HUDEP-2 (cell line): Measurements from ENCODE around the gene TBC1D16.

Source experiments
- DNase-seq, 76 experiments: peaks; one replicate each; lab custom pipeline; 2025; ENCODE audit not compliant: unreplicated experiment in 76 of 76; lab: John Stamatoyannopoulos, UW

Gene TBC1D16

DNA sequence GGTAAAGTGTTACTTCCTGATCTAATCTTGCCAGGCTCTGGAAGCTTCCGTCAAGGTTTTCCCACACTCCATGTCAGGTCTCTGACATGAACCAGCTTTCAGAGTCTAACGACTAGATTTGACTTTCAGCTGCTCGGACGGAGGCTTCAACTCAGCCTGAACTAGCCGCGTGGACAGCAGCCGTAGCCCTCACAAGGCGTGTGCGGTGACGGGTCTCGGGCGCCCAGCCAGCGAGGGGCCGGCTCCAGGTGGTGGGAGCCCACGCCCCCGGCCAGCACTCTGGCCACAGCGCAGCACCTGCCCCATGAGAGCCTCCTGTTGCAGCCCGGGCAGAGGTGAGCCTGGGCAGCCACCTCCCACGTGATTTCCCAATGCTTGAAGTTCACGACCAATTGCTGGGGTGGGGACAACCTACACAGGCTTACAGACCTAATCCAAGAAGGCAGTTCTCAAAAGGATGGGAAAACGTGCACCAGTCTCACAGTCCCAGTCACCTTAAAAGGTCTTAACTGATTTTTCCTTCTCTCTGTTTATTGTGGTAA, 45.5 kb downstream of the TBC1D16 start:
- no peak for DNase-seq

DNA sequence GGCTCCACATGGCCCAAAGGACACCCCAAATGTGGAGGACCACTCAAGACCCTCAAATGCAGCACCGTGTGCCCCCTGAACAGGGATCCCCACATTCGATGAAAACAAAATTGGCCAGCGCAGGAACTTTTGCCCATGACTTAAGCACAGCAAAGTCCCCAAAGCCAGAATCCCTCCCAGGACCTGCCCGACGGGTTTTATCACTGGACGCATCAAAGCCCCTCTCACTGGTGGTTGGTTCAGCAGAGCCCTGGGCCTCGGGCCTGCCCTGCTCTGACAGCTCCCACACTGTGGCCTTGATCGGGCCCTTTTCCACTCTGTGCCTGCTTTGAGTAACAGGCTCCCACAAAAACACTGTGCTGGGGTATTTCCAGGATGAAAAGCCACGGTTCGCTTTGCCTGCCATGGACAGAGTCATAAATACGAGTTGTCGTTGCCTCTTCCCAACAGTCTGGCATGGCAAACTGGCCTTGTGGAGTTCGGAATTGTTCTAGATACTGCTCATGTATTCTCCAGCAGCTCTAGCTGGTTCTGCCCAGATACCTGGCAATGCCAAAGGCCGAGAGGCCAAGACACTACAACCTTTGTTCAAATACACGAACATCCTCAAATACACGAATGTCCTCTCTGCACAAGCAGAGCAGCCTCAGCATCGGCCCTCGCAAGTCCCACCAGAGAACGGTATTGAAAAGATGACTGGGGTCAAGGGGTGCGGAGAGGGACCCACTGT, 46.4 kb downstream of the TBC1D16 start:
- no peak for DNase-seq

DNA sequence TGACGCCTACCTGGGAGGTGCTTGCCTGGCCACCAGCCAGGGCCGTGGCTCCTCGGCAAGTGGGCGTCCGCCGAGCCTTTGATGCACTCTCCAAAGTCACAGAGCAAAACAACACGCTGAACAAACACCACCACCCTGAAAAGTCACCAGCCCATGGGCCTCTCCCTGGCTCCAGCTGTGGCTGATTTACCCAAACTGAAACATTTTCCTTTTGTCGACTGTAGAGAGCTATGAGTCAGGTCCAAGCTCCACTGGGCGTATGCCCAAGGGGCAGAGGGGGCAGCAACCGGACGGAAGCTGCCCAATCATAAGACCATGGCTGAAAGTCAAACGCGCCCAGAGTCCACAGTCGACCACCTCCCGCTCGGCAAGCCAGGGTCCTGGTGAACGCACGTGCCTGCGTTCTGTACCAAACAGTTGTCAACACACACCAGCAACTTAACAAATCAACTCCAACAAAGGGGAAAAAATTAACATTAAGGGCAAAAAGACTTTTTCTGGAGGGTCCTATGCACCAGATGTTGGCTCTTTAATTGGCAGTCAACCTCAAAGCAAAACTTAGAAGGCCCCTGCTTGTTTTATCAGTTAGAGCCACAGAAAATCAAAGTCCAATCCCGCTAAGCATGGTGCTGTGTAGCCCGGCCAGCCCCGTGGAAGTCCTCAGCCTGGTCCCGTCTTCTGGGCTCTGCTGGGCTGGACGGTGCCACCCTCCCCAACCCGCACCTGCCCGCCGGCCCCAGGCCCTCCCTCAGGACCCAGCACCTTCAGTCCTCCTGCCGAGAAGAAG, 47.3 kb downstream of the TBC1D16 start:
- DNase-seq: no peak

DNA sequence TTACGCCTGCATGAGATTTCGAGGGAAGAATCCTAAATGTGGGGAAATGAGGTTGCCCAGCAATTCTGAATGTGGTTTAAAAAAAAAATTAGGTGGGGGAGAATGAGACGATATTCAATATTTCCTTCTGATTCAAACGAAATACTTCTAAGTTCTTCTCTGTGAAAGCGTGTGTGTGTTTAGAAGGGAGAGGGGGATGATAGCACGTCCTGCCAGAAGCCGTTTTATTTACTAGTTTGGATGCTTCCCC, 47.8 kb downstream of the TBC1D16 start:
- DNase-seq: no peak

DNA sequence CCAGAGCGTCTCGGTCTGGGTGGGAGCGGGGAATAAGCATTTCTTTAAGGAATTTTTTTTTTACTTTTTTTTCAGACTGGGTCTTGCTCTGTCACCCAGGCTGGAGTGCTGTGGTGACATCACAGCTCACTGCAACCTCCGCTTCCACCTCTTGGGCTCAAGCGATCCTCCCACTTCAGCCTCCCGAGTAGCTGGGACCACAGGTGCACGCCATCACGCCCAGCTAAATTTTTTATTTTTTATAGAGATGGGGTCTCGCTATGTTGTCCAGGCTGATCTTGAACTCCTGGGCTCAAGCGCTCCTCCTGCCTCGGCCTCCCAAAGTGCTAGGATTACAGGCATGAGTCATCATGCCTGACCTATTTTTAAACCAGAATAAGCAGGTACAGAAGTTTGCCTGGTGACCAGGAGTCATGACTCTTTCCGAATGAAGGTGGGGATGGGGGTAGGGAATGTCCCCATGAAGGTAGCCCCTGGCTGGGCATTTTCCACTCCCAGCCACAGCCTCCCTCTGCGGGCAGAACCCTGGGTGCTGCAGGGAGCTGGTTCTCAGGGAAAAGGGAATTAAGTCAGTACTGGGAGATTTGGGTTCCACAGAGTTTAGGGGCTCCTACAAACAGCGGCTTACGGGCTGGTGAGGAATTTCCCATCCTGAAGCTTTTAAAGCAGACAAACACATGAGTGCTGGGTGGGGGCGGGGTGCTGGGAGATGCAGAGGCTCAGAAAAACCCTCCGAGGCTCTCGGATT, 48.3 kb downstream of the TBC1D16 start:
- no peak for DNase-seq

DNA sequence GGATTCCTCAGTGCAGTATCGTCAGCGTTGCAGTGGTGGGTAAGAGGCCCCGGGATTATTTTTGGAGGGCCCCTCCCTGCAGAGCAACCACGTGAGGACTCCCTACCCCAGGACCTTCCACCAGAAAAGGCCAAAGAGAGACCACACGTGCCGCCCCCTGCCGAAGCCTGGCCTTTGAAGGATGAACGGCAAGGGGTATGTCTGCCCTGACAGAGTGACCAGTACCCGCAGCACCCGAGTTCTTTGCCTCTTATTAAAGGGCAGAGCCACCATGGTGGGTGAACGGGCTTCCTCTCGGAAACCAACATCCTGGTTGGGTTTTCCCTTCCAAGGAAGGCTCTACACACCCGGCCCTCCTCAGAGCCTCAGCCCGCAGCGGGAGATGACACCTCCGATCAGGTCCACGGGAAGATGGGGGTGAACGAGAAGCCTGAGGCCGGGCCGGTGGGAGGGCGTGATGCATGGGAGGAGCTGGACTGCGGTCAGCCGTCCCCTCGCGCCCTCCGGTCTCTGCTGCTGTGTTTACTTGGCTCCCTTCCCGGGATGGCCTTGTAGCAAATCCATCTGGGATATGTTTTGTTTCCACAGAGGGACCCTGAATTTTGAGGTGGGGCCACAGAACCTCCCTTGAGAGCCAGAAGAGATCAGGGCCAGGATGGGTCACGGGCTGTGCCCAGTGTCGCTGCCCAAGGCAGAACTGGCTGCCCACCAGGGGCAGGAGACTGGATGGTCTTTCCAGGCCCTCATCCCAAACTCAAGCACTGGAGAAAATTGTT, 49.1 kb downstream of the TBC1D16 start:
- no peak for DNase-seq

DNA sequence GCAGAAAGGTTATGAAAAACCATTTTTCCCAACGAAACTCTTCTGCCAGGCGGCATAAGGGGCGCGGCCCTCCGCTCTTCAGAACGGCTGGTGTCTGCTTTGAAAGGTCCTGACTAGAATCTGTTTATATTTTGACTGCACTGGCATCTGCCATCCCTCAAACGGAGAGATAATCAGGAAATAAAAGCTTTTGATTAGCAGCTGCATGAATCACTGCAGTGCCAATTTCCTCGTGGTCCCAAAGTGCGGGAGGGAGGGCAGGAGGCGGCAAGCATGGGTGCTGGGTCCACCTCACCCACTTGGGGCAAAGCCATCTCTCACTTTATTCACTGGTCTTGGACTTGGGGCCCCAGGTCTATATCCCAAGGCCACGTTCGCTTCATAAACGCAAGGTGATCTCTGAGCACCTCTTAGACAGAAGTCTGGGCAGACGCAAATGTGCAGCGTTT, 49.7 kb downstream of the TBC1D16 start:
- DNase-seq: no peak

DNA sequence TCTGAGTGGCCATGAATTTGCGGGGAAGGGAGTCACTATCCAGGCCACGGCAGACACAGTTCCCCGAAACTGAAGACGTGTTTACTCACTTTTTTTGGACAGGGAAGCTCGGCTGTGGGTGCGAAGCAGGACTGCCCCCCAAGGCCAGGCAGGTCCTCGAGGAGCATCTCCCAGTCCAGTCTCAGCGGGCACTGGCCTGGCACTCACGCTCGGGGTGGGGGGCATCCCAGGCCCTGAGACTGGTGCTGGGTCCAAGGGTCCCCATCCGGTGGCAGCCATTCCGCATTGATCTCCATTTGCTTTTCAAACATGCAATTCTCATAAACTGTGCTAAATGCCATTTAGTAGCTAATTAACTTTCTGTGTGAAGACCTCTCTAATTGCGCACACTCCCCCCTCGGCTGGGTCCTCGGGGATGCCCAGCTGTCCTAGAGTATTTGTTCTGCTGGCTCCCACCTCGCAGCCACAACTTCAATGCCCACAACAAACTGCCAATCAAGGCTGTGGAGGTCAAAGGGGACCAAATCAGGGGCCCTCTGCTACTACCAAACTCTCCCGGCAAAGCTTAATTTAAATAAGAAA, 50.2 kb downstream of the TBC1D16 start:
- no peak for DNase-seq

DNA sequence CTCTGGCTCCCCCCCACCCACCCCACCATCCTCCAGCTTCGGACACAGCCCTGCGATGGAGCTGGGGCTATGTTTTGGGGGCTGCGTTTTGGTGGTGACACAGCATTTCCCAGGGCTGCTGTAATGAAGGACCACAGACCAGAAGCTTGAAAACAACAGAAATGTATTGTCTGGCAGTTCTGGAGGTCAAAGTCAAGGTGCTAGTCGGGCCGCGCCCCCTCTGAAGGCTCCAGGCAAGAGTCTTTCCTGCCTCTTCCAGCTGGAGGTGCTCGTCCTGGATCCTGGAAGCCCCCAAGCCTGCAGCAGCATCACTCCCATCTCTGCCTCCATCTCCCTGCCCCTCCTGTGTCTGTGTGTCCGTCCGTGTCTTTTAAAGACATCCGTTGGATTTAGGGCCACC, 50.8 kb downstream of the TBC1D16 start:
- DNase-seq: no peak

DNA sequence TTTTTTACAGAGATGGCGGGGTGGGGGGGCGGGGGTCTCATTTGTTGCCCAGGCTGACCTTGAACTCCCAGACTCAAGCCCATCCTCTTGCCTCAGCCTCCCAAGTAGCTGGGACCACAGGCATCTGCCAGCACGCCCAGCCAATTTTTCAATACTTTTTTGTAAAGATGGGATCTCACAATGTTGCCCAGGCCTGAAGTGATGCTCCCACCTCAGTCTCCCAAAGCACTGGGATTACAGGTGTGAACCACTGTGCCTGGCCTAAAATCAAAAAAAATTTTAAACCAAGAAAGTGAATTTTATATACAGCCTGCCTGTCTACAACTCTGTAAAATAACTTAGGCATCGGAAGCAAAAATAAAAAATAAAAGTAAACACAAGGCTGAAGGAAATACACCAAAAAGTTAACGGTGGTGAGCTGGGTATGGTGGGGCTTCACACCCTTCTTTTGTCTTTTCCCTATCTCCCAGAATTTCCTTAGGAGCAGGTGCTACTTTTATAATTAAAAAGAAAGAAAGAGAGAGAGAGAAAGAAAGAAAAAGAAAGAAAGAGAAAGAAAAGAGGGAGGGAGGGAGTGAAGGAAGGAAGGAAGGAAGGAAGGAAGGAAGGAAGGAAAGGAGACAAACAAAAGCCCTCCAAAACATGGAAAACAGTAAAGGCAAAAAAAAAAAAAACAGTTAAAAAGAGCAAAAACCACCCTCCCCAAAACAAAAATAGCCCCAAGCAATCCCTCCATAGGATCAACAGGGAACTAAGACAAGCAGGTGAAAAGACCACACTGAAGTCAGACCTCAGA, 51.4 kb downstream of the TBC1D16 start:
- DNase-seq: no peak

DNA sequence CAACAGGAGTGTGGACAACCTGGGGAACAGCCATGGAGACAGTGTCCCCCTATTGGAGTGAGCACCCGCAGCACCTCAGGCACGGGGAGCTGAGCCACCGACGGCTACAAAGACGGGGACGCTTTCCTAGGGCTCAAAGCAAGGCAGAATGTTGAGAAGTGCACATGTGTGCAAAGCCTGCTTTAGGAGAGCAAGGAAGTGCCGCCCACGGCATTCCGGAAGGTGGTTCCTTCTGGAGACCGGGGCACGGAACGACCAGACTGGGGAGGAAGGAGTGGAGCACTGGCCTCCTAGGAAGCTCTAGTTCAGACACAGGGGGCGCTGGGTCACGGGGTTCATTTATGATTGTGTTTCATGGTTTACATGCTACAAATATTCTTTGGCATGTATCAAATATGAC, 52.2 kb downstream of the TBC1D16 start:
- DNase-seq: no peak

DNA sequence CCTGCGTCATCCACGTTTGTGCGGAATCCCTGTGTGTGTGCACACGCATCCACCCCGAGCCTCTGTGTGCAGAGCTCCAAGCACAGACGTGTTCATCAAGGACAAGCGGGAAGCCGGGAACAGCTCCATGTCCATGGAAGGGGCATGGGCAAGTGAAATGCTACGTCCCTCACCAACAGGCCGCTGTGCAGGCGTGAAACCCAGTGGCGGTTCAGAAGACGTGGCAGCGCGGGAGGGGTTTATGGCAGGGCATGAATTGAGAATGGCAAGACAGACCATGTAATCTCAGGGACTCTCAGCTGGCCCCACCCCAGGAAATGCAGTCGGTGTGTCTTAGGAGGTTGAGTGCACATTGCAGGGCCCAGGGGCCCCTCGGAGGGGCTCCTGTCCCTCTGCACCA, 52.7 kb downstream of the TBC1D16 start:
- no peak for DNase-seq

DNA sequence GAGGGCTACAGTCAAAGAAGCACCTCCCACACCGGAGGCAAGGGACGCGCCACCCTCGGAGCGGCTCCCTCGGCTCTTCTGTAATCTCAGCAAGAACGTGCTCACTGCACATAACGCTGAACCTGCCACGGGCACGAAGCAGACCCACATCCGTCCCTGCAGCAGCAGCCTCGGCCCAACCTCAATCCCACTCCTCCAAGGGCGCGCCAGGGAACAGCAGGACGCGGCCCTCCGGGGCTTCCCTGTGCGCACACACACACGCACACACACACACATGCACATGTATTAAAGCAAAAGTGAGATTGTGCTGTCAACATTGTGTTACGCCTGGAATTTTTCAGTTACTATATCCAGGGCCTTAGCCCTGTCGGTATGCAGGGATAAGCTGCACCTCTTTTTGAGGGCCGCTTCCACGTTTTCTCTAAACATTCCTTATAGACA, 54.0 kb downstream of the TBC1D16 start:
- no peak for DNase-seq

DNA sequence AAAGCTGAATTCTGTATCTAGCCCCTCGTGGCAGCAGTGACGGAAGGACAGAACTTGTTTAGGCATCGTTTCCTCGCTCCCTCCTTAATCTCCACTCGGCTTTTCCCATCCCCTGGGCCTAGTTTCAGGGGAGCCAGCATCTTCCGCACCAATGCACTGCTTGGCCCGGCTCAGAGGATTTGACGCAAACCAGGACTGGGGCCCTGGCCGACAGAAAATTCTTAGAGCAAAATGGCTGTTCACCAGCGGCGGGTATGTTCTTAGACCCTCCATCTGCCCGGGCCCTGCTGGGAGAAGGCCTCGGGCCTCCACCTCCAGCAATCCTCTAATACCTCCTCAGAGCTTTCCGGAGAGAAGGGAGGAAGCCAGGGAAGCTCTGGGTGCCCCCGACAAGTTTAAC, 54.6 kb downstream of the TBC1D16 start:
- no peak for DNase-seq

DNA sequence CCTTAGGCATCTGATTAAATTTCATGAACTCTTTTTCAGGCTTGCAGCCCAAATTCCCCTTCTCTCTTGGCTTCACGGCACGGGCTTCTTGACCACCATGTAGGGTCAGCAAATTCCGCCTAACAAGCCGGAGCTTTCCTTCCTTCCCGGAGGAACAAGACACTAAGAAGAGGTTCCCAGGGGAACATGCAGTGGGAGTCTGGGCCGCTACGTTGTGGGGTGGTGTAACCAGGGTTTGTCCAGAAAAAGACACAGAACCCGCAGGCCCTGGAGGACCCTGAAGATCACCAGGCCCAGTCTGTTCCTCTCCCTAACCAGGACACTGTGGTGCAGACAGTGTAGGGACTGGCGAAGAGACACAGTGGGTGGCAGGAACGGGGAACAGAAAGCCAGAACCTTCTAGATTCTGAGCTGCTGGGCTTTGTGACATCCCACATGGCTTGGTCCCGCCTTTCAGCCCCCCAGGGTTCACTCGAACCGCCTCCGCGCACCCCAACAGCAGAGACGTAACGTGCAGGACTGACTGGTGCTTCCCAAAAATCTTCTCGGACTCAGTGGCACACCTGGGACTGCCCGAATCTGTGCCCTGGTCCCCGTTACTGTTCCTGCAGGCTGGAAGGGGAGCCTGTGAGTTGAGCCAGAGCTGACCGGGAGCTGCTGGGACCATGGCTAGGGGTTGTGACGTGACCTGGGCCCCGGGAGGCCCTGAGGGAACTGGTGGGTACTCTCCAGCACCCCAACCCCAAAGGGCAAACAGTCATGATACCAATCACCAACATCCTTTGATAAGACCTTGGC, 55.2 kb downstream of the TBC1D16 start:
- DNase-seq: no peak

DNA sequence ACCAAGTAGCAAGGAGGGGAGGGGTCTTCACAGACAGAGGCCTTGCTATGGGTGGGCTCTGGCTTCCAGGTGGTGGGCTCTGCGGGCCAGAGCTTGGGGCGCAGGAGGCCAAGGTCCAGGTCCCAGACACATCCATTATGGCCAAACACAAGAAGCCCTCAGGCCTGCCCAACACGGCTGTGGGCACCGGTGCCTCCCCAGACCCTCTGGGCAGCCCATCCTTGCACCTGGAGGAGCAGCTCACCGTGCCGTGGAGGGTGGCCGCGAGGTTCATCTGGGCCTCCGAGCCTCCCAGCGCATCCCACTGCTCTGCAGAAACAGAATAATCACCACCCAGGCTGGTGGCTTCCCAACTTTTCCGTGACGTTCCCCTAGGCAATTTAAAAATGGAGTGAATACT, 55.9 kb downstream of the TBC1D16 start:
- no peak for DNase-seq

DNA sequence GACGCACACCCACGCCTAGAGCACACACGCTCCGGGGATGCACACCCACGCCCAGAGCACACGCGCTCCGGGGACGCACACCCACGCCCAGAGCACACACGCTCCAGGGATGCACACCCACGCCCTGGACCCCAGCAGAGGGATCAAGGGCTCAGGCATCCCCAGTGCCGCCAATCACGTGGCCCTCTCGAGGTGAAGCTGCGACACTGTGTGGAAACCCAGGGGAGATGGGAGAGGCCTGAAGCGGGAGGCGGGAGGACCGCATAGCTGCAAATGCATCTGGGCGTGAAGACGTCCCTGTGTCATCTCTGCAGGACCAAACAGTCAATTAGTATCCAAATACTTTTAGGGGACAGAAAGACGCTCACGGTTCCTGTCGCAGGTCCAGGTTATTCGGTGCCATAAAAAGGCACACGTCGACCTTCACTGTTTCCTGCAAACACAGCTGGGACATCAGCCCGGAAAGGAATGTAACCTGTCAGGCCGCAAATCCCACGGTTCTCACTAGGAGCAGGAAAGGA, 56.4 kb downstream of the TBC1D16 start:
- DNase-seq: no peak

DNA sequence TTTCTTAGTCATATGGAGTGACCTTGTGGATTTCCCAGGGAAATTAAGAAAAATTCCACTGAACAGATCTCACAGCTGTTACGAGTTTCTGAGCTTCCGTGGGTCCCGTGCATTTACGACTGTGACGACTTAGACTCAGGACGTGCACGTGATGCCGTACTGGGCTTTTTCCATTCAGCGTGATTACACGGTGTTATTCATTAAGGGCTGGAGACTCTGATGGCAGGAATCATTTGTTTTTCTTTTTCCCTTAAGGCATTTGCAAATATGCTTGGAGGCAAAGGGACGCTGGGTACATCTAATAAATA, 57.2 kb downstream of the TBC1D16 start:
- no peak for DNase-seq
